HG03139 (cell line): Measurements from ENCODE around the gene MCRIP1.
A peak's percentile ranks its signal among the peaks of the same experiment; 100 is the strongest.
"Not testable (repeated sequence)": the region's sequence is repeated elsewhere in the genome, so short reads cannot be mapped to it uniquely, and the experiment has no call there.

Experiments used
- ATAC-seq: cut with Tn5 transposase; IDR thresholded peaks from one replicate; pipeline ENCODE4 v1.9.1; 2021; ENCODE audit not compliant: unreplicated experiment

MCRIP1 gene

DNA sequence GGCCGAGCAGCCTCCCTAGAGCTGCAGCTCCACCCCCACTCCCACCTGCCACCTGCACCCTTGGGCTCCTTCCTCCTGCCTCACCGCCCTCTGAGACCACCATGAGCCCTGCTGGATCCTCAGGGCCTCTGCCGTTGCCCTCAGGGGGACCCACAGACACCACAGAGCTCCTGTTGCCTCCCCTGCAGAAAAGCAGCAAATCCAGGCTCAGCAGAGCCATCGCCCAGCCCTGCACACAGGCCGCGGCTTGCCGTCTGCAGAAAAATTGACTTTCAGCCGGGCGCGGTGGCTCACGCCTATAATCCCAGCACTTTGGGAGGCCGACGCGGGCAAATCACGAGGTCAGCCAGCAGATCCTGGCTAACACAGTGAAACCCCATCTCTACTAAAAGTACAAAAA, 8.8 kb upstream of the MCRIP1 start:
- no peak for ATAC-seq

DNA sequence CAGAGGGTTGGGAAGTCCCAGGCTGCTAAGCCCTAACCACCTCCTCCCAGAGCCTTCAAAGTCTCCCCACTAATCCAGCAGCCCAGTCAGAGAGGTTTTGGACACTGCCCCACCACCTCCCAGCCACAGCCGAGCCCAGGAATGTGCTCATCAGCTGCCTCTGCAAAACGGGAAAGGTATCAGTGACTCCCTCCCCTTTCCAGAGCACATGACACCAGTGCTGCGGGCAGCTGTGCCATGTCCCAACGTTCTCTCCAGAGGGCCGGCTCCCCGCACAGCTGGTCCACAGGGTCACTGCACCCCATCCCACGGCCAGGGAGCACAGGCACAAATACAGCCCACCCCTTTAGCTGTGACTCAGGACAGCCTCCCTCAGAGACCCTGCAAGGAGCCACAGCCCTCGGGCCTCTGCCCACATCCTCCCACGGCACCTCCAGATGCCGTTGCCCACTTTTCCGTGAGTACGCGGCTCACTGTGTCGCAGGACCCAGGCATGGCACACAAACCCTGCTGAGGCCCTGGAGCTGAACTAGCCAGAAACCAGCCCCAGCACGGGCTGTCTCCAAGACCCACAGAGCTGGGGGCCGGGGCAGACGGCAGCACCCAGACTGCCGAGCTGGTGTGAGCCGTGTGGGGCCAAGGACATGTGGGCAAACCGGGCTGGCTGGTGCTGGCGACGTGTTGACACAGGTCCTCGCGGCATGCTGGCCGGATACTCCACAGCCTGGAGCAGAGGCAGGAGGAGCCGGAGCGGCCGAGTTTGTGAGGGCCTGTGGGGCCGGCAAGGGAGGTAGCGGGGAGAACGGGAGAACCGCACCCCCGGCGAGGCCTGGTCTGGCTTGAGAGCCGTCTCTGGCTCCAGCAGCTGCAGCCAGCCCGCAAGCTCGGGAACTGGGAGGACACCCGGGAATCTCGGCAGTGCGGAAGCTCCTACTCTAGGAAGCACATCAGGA, 8.0 kb upstream of the MCRIP1 start:
- no peak for ATAC-seq

DNA sequence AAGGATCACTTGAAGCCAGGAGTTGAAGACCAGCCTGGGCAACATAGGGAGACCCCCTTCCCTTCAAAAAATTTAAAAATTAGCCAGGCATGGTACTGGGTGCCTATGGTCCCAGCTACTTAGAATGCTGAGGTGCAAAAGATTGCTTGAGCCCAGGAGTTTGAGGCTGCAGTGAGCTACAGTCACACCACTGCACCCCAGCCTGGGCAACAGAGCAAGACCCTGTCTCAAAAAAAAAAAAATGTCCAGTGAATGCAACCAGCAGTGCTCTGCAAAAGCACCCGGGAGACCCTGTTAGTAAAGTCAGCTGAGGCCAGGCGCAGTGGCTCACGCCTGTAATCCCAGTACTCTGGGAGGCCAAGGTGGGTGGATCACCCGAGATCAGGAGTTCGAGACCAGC, 7.0 kb upstream of the MCRIP1 start:
- ATAC-seq = not testable (repeated sequence)

DNA sequence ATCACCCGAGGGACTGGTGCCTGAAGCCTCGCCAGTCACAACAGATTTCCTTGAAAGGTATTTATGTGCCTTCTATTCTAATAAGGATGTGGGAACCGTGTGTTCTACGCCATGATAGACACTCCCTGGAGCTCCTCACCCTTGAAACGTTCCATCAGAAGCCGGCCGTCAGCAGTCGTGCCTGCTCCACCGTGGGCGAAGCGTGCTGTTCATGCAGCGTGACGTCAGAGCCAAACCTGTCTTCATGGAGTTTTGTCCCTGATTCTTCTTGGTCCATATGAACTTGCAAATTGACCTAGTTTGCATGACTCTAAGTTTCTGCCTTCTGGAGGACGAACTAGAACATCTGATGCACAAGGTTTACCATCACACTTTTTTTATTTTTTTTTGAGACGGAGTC, 6.2 kb upstream of the MCRIP1 start:
- ATAC-seq = no peak

DNA sequence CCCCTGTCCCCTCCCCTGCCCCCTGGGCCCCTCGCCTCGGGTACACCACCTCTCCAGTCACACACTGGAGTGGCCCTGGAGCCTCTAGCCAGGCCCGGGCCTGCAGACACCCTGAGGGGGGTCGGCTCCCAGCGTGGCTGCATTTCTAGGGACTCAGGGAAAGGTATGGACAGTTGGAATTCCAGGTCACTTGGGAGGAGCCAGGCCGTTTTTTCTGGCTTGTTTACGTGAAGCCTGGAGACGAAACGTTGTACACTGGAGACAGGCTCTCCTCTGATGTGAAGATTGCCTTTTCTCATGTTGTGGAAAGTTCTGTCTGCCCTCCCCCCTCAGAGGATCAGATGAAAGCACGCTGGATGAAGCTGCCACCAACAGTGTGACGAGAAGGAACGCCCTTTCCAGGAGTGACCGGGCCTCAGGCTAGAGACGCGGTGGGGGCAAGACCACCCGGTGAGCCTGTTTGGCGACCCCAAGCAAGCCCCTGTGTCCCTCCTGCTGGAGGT, 5.7 kb upstream of the MCRIP1 start:
- ATAC-seq = no peak

DNA sequence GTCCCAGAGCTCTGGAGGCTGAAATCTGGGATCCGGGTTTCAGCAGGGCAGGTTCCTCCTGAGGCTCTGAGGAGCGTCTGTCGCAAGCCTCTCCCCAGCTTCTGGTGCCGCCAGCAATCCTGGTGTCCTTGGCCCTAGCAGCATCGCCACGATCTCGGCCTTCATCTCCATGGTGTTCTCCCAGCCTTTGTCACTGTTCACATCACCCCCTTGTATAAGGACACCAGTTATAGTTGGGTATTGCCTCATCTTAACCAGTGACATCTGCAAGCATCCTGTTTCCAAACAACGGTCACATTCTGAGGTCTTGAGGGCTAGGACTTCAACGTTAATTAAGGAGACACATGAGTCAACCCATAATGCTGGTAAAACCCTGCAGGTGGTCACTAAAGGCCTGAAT, 4.5 kb upstream of the MCRIP1 start:
- ATAC-seq = no peak

DNA sequence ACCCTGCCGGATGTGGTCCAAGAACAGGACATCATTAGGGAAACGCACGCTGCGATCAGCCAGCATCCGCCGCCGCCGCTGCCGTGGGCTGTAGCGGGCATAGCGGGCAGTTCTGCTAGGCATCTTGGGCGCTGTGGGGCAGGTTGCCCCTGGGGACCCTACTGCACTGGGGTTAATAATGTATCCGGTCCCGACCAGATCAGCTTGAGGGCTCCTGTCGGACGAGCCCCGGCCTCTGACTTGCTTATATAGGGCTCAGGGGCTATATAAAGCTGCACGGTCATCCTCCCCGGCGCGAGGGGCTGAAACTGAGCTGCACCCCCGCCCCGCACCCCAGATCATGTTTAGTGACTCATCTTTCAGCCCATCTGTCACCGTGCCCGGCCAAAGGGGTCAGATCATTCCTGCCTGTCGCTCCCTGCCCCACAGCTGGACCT, 1.8 kb upstream of the MCRIP1 start, which contains the start of gene PPP1R27:
Gene PPP1R27, minus strand, starts transcription at position 220 of the 437 bp plus-strand sequence. Its CDS starts 97 bp downstream, at position 123.
- no peak for ATAC-seq

DNA sequence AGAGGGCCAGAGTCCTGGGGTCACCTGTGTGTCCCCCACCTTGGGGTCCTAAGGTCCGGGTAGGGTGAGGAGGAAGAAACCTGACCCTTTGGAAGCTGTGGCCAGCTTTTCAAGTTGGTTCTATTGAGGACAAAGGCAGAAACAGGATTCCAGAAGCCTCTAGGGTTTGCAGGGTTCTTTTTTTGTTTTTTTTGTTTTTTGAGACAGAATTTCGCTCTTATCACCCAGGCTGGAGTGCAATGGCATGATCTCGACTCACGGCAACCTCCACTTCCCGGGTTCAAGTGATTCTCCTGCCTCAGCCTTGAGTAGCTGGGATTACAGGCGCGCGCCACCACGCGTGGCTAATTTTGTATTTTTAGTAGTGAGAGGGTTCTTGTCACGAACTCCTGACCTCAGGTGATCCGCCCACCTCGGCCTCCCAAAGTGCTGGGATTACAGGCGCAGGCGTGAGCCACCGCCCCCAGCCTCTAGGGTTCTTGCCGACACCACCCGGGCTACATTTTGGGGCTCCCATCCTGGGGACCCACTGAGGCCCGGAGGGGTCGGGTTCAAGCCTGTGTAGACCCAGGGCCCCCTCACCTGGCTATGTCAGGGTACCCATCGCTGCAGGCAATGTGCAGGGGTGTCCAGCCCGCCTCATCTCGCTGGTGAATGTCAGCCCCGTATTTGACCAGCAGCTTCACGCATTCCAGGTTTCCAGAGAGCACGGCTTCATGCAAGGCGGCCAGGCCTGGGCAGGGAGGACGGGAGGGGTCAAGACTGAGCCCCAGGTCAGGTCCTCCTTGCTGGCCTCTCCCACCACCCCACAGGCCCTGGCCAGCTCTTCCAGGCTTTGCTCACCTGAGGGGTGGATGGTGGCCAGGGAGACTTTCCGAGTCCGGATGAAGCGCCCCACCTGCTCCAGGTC, 1.1 kb upstream of the MCRIP1 start:
- ATAC-seq = no peak

DNA sequence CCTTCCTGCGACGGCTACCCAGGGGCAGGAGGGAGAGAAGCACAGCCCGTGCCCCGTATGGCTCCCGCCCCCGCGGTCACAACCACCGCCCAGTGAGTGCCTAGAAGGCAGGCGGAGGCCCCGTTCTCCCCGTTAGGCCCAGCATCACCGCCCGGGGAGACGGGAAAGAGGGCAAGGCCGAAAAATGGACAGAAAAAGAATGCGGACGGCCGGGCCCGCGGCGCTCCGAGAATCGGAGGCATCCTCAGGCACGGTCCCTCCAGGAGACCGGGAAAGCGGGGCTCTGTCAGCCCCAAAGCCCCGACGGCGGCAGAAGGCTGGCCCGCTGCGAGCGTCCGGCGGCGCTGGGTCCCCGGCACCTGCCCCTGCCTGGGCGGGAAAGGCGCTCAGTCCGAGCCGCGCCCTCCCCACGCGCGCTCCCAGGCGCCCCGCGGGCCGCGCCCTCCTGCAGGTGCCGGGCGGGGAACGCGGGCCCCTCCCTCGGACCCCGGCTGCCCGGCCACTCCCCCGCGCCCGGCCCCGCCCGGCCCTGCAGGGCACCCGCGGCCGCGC, 407 bp downstream of the MCRIP1 start:
- ATAC-seq = peak; percentile 9

DNA sequence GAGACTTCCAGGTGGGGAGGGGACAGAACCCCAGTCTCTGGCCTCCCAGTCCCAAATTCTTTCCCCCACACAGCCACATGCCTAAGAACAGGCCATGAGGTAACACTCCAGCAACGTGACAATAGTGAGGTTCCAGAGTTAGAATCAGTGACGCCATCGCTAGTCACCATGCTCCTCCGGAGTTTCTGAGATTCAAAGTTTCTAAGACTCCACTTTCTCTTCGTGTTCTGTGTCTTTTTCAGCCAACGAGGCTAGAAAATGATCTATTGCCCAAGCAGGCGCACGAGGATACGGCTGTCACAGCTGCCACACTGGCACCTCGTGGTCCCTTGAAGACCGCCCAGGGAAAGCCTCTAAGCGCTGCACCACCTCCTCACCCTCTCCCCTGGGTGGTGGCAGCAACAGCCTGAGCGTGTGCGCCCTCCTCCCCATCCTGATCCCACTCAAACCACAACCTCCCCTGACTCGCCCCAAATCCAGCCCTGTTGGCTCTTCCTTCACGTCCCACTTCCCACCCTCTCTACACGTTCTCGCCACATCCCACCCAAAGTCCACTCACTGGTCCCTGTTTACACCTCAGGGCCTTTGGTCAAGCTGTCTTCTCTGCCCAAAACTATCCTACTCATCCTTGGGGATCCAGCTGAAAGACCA, 1.0 kb downstream of the MCRIP1 start:
- peak; percentile 9 for ATAC-seq

DNA sequence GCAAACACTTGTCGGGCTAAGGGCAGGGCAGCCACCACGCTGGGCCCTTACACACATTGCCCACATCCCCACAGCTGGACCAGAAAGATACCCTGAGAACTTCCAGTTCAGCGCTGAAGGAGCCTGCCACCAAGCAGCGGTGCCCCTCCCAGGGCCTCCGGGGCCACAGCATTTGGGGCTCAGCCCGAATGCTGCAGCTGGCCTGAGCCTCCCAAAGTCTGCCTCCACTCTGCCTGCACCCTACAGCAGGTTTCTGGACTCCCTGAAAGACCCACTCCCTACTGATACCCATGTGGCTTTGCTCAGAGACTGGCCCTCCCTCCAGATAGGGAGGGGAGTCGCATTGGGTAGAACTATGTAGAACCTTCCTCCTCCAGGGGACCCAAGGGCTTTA, 1.5 kb downstream of the MCRIP1 start:
- no peak for ATAC-seq

DNA sequence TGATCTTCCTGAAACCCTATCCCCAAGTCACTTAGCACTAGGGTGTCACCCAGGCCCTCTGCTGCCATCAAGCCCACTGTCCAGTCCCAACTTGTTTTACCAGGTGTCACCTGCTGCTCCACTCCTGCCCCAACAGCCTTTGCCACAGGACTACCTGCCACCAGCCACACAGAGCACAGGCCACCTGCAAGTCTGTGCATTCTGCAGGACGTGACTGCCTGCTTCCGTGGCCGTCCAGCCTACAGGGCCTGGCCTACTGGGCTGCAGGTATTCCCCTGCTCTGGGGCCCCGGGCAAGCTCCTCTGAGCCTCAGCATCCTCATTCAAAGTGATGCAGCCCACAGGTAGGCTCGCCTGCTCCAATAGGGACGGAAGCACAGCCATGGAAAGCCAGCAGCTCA, 3.2 kb downstream of the MCRIP1 start:
- no peak for ATAC-seq

DNA sequence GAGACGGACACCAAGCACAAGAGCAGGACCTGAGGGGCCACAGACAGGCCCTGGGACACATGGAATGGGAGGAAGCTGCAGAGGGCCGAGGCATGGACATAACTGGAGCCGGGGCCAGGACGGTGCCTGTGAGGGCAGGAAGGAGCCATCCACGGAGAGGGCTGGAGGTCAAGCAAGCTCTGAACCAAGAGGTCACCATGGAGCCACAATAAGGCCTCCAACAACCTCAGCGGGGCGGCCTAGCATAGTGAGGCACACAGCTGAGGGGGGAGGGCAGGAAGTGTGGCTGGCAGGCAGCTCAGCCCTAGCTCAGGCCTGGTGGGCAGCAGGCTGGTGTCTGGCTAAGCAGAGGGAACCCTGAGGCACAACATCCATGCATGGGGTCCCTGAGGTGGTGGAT, 4.4 kb downstream of the MCRIP1 start:
- ATAC-seq = no peak

DNA sequence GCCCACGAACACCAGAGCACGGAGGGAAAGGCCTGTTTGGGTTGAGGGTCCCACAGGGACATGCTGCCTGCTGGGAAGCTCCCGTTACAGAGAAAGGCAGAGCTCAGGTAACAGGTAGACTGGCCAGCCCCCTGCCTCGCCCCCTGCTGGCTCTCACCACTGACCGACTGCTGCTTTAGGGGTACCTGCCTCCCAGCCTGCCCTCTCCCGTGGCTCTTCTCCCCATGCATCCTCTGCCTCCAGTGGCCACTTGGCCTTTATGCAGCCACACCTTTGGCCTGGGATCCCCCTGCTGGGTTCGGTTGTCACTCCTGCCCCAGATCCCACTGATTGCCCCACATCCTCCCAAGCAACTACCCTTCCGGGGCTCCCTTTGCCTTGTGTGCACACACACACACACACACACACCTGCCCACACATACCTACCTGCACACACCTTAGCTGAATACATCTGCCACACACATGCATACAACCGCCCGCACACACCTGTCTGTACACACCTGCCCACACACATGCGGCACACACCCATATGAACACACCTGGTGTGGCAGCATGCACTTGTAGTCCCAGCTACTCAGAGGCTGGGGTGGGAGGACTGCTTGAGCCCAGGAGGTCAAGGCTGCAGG, 7.1 kb downstream of the MCRIP1 start:
- ATAC-seq = no peak

DNA sequence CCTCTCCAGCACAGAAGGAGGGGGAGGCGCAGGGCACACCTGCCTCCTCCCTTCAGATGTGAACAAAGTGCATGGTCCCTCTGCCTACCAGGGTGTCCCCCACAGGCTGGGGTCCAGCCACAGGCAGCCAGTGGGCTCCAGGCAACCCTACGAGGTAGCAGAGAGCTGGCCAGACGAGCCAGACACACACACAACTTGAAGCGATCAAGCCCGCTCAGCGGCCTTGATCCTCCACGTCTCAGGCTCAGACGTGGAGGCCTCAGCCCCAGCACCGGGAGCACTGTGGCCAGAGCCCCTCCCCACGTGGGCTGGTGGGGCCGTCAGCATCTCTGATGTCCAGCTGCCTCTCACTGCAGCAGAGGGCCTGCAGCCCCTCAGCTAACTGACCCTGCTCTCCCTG, 8.5 kb downstream of the MCRIP1 start:
- no peak for ATAC-seq

DNA sequence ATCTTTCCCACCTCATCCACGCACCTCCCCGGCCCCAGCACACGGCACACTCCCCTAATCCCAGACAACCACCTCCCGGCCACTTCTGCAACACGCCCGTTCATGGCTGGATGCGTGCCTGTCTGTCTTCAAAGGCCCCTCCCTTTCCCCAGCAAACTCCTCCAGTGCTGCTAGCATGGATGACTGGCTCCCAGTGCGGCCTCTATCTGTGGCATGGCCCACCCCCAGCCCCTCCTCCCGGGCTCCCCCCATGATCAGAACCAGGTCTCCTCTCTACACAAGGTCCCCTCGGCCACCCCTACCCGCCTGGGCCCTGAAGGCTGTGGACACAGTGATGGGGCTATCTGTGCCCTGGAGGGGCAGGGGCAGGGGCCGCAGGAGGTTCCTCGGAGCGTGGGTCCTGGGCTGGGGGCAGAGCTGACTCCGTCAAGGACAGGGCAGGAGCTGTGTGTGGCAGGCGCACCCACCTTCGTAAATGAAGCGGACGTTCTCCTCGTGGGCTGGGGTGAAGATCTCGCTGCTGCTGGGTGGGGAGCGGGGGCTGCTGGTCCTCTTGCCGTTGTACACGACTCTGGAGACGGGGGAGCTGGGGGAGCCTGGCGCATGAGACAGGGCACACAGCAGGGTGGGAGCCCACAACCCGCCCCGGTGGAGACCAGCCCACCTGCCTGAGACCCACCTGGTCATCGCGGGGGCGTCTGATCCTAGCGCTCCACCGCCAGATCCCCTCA, 9.1 kb downstream of the MCRIP1 start:
- no peak for ATAC-seq

DNA sequence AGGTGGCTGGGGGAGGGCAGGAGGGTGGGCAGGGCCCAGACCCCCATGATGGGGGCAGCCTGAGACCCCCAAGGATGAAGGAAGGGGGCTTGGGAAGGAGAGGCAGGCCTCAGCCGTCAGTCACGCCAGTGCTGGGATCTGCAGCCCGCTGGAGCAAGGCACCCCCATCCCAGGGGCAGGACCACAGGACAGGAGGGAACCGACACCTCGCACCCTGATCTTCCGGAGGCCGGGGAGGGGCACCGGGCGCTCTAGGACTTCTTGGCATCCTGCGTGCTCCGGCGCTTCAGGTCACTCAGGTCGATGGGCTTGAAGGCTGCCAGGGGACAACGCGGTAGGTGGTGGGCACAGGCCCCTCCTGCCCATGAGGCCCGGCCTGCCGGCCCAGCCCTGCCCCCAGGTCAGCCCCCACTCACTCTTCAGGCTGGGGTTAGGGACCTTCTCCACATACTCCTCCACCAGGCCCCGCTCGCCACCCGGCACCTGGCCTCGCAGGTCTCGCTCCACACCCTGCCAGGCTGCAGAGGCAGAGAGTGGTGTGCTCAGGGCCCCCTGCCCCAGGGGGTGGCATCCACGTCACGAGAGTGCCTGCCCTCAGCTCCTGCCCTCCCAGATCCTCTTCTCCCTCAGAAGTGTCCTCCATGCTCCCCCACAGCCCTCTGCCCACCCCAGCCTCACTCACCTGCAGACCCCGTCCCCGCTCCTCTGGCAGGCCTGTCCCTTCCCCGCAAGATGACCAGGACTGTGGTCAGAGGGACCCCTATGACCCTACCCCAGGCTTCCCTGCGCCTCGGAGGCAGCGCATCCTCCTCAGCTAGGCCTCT, 9.9 kb downstream of the MCRIP1 start:
- no peak for ATAC-seq

DNA sequence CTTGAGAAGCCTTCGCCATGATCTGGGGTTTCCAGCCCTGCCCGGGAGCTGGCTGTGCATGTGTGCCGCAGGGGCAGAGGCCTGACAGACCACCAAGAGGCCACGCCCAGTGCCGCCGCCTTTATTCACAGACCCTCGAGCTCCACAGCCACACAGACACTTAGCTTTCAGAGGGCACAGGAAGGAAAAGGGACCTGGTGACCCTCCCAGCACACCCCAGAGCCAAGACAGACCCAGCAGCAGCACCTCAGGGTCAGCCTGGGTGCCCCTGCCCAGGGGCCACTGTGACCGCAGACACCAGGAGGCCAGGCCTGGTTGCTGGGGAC, 10.8 kb downstream of the MCRIP1 start:
- ATAC-seq = no peak
